PC-9 (cell line): Measurements from ENCODE around the gene SERTAD1.

Experiments used
- EZH2 ChIP-seq: fragments of 200-600 bp; sonication (generic); IDR thresholded peaks from 2 replicates; pipeline ENCODE4 v1.8.0; 2017; ENCODE audit warnings: antibody characterized with exemption, low read depth
- TF ChIP-seq, protein P1 (sequence below): fragments of 200-600 bp; sonication (generic); conservative IDR thresholded peaks from 2 replicates; pipeline ENCODE4 v1.6.1; 2017; ENCODE audit warnings: mixed run types, antibody characterized with exemption, mild to moderate bottlenecking, moderate library complexity

DNA sequence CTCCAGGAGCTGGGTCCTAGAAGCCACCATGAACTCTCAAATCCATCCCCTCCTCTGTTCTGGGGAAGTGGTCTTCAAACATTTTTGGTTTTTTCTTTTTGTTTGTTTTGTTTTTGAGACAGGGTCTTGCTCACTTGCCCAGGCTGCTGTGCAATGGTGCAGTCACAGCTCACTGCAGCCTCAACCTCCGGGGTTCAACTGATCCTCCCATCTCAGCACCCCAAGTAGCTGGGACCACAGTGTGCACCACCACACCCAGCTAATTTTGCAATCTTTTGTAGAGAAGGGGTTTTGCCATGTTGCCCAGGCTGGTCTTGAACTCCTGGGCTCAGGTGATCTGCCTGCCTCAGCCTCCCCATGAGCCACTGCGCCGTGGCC is 32.8 kb upstream of the SERTAD1 start:
- no peak for TF ChIP-seq EZH2
- TF ChIP-seq, protein P1, sequence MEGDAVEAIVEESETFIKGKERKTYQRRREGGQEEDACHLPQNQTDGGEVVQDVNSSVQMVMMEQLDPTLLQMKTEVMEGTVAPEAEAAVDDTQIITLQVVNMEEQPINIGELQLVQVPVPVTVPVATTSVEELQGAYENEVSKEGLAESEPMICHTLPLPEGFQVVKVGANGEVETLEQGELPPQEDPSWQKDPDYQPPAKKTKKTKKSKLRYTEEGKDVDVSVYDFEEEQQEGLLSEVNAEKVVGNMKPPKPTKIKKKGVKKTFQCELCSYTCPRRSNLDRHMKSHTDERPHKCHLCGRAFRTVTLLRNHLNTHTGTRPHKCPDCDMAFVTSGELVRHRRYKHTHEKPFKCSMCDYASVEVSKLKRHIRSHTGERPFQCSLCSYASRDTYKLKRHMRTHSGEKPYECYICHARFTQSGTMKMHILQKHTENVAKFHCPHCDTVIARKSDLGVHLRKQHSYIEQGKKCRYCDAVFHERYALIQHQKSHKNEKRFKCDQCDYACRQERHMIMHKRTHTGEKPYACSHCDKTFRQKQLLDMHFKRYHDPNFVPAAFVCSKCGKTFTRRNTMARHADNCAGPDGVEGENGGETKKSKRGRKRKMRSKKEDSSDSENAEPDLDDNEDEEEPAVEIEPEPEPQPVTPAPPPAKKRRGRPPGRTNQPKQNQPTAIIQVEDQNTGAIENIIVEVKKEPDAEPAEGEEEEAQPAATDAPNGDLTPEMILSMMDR: no peak
